Endothelial cell of umbilical vein (primary cell): ENCODE data around the gene HSBP1. TPM values are rescaled to one million over a fixed set of nuclear protein-coding genes. Genes with fewer than 3 reads are reported as not detected.

Source experiments
- BruUV-seq: library from RNA; stranded (reverse); fragments of 400-500 nt; replicated peaks from 2 replicates; lab custom pipeline; 2021; lab: Mats Ljungman, UMichigan
- CTCF ChIA-PET: fragments of 300-600, 350-600 bp; sonication (Branson Sonifier 250); formaldehyde crosslinking; loops from one replicate; lab custom pipeline; 2021; ENCODE audit warnings: antibody characterized with exemption, inconsistent platforms; lab: Charles Lee
- POLR2A ChIA-PET: fragments of 300-600, 350-600 bp; sonication (Branson Sonifier 250); formaldehyde crosslinking; loops from one replicate; lab custom pipeline; 2021; ENCODE audit warnings: antibody characterized with exemption, inconsistent platforms; lab: Charles Lee
- DNase-seq: peaks from one replicate; pipeline ENCODE4 v3.0.0-alpha.2; 2011; ENCODE audit warnings: low read depth, low spot score
- FAIRE-seq: peaks from 2 replicates; lab custom pipeline; 2011; peaks lifted over from hg19 to GRCh38; lab: Jason Lieb, UNC
- H2AFZ ChIP-seq: 2 replicates; pipeline ENCODE4 v1.6.0; 2012; ENCODE audit warnings: low read depth, low read length, control low read depth, inconsistent platforms
- H3K27ac ChIP-seq: 2 replicates; pipeline ENCODE4 v1.5.1; 2011; ENCODE audit warnings: low read depth, mild to moderate bottlenecking, control low read depth, low read length, moderate library complexity; ENCODE audit not compliant: insufficient read depth
- H3K27me3 ChIP-seq, 2 experiments: 2 replicates each; pipeline versions ENCODE4 v1.6.0 to v1.6.1; 2011; ENCODE audit warnings: low read length in 2 of 2, mixed read lengths in 1 of 2; ENCODE audit not compliant: control insufficient read depth in 2 of 2, insufficient read depth in 2 of 2
- H3K36me3 ChIP-seq, 2 experiments: 2 replicates in 1 of 2; 3 replicates in 1 of 2; pipeline ENCODE4 v1.5.1; 2011; ENCODE audit warnings: low read length in 2 of 2, mild to moderate bottlenecking in 1 of 2, moderate library complexity in 1 of 2; ENCODE audit not compliant: control insufficient read depth in 2 of 2, insufficient read depth in 2 of 2; ENCODE audit errors: extremely low read depth in 1 of 2
- H3K4me1 ChIP-seq: 3 replicates; pipeline ENCODE4 v1.5.1; 2011; ENCODE audit warnings: mild to moderate bottlenecking, low read length; ENCODE audit not compliant: control insufficient read depth, insufficient read depth; ENCODE audit errors: extremely low read depth
- H3K4me2 ChIP-seq: 2 replicates; pipeline ENCODE4 v1.6.1; 2011; ENCODE audit warnings: low read length, control low read depth, mixed read lengths; ENCODE audit not compliant: insufficient read depth
- H3K4me3 ChIP-seq, 3 experiments: fragments of 200-600 bp in 1 of 3; sonication (generic), shearing (Covaris generic) in 1 of 3; replicated peaks in 1 of 3; 2 replicates each; pipeline ENCODE4 v1.5.1; 2011 to 2016; ENCODE audit warnings: control low read depth in 3 of 3, low read length in 3 of 3, mild to moderate bottlenecking in 2 of 3, inconsistent platforms in 1 of 3, low read depth in 1 of 3, moderate library complexity in 1 of 3; ENCODE audit not compliant: insufficient read depth in 1 of 3
- H3K79me2 ChIP-seq: 2 replicates; pipeline ENCODE4 v1.6.0; 2012; ENCODE audit warnings: low read length, inconsistent platforms; ENCODE audit not compliant: control insufficient read depth, insufficient read depth
- H3K9ac ChIP-seq: replicated peaks from 2 replicates; pipeline ENCODE3; 2011; ENCODE audit warnings: low read length, control low read depth; ENCODE audit not compliant: insufficient read depth; ENCODE audit errors: extremely low read depth
- H3K9me1 ChIP-seq: replicated peaks from 3 replicates; pipeline ENCODE4 v1.6.0; 2011; ENCODE audit warnings: mild to moderate bottlenecking, low read length; ENCODE audit not compliant: control insufficient read depth, insufficient read depth; ENCODE audit errors: extremely low read depth
- H3K9me3 ChIP-seq: replicated peaks from 2 replicates; pipeline ENCODE4 v1.5.1; 2012; ENCODE audit warnings: low read length, inconsistent platforms; ENCODE audit not compliant: control insufficient read depth, insufficient read depth
- H4K20me1 ChIP-seq: replicated peaks from 2 replicates; pipeline ENCODE3; 2011; ENCODE audit warnings: mild to moderate bottlenecking, low read length; ENCODE audit not compliant: control insufficient read depth, insufficient read depth; ENCODE audit errors: extremely low read depth
- EZH2 ChIP-seq: IDR thresholded peaks from 2 replicates; pipeline ENCODE4 v1.6.1; 2012; ENCODE audit warnings: borderline replicate concordance, low read depth, mild to moderate bottlenecking, moderate library complexity, low read length, inconsistent platforms; ENCODE audit not compliant: severe bottlenecking
- GATA2 ChIP-seq: IDR thresholded peaks from 2 replicates; pipeline ENCODE4 v1.7.0; 2011; ENCODE audit warnings: low read depth, mild to moderate bottlenecking, moderate library complexity, mixed read lengths, low read length; ENCODE audit not compliant: insufficient read length, insufficient read depth
- POLR2A ChIP-seq: IDR thresholded peaks from 2 replicates; pipeline ENCODE4 v1.6.1; 2012; ENCODE audit warnings: low read depth, mild to moderate bottlenecking, control low read depth, low read length
- dilution Hi-C: fragments of 300-500 bp; cut with MboI; formaldehyde crosslinking; loops from one replicate; pipeline ENCODE4 v1.15.0; 2019; ENCODE audit warnings: low sequenced_read_pairs; ENCODE audit not compliant: extremely low pct_ligation_motif_present
- intact Hi-C: fragments of 100-400 bp; cut with micrococcal nuclease; formaldehyde crosslinking; loops from one replicate; pipeline ENCODE4 v1.10.0; 2022
- polyA plus RNA-seq, 4 experiments: library from polyadenylated mRNA; depleted of rRNA in 3 of 4; stranded (reverse) in 3 of 4; unstranded in 1 of 4; fragments of >200 nt; gene quantifications; 2 replicates each; pipeline versions ENCODE4 v1.2.1 to v1.2.3, GENCODE V29; 2011 to 2012; ENCODE audit warnings: missing spikeins in 1 of 4
- total RNA-seq: library from RNA; stranded (reverse); gene quantifications from 2 replicates; pipeline ENCODE4 v1.2.3, GENCODE V29; 2021
- TF ChIP-seq, protein P1 (sequence below), 2 donors: IDR thresholded peaks; 1 replicate in 1 of 2; 2 replicates in 1 of 2; pipeline ENCODE4 v1.5.1; 2011; ENCODE audit warnings: low read length in 2 of 2, mild to moderate bottlenecking in 2 of 2, moderate library complexity in 2 of 2, control low read depth in 1 of 2, inconsistent platforms in 1 of 2, low read depth in 1 of 2; ENCODE audit not compliant: insufficient read depth in 1 of 2; ENCODE audit errors: extremely low read depth in 1 of 2

Gene HSBP1
- total and polyA plus RNA-seq, 2 donors (not counting 3 experiments of a cell fraction or from before 2014, with no cell fraction given), result 40.8 to 136 TPM

DNA sequence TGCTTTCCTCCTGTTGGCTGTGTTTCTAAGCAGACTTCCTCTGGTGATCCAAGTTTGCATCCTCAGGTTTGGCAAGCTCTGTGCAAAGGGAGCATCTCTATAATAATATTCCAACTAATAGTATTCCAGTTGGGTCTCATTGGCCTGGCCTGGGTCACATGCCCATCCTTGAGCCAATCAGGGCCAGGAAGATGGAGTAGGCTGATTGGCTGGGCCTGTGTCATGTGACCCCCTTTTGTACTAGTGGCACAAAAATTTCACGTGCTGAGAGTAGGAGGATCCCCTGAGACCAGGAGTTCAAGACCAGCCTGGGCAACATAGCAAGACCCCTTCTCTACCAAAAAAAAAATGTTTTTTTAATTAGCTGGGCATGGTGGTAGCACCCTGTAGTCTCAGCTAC is 55.9 kb downstream of the HSBP1 start:
- TF ChIP-seq GATA2 (no peak), EZH2 (no peak), POLR2A (no peak)
- TF ChIP-seq, protein P1, sequence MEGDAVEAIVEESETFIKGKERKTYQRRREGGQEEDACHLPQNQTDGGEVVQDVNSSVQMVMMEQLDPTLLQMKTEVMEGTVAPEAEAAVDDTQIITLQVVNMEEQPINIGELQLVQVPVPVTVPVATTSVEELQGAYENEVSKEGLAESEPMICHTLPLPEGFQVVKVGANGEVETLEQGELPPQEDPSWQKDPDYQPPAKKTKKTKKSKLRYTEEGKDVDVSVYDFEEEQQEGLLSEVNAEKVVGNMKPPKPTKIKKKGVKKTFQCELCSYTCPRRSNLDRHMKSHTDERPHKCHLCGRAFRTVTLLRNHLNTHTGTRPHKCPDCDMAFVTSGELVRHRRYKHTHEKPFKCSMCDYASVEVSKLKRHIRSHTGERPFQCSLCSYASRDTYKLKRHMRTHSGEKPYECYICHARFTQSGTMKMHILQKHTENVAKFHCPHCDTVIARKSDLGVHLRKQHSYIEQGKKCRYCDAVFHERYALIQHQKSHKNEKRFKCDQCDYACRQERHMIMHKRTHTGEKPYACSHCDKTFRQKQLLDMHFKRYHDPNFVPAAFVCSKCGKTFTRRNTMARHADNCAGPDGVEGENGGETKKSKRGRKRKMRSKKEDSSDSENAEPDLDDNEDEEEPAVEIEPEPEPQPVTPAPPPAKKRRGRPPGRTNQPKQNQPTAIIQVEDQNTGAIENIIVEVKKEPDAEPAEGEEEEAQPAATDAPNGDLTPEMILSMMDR (IDR thresholded peaks at IDR 0.05; ENCODE audit: extremely low read depth in 1 of 2, insufficient read depth in 1 of 2, low read depth in 1 of 2, low read length in 2 of 2), result no peak
- no peak for DNase-seq
- H3K4me1 ChIP-seq, result no peaks in the 10 kb centered on the region
- H3K9ac ChIP-seq, result no peak overlapping the region
- H4K20me1 ChIP-seq, result no peaks in the 10 kb centered on the region
- H3K27me3 ChIP-seq, result peaks cover 0 to 5% of the 10 kb centered on the region in 2 experiments
- H3K4me3 ChIP-seq, result no peak overlapping the region
- no peaks in the 10 kb centered on the region for H3K9me1 ChIP-seq
- H3K27ac ChIP-seq, result no peak overlapping the region
- H3K4me2 ChIP-seq, result no peak overlapping the region
- no peaks in the 10 kb centered on the region for H3K9me3 ChIP-seq
- intact Hi-C loops (no loop called here), dilution Hi-C loops (no loop called here)
- CTCF ChIA-PET, result interaction anchor here (2.0 kb wide), 1 partner anchor 37 kb away, joined by 5 read pairs; no protein-coding TSS in a partner anchor
- FAIRE-seq, result no peak
- no peaks in the 10 kb centered on the region for H3K36me3 ChIP-seq
- POLR2A ChIA-PET, result no interaction called here
- H3K79me2 ChIP-seq, result no peaks in the 10 kb centered on the region
- BruUV-seq, result no TSS peak
- H2AFZ ChIP-seq, result no peak overlapping the region

Other genes starting within 250 kb of the HSBP1 start
- gene MLYCD, start 91.1 kb downstream of the HSBP1 start, total RNA-seq, result 2.8 and 3.4 TPM in 2 replicates
- 1.9 and 2.0 TPM in 2 replicates for gene MLYCD, start 91.1 kb downstream of the HSBP1 start, polyA plus RNA-seq
- 8.6 and 11.0 TPM in 2 replicates for gene OSGIN1, start 145.3 kb downstream of the HSBP1 start, total RNA-seq
- gene OSGIN1, start 145.3 kb downstream of the HSBP1 start, polyA plus RNA-seq, result 9.2 and 11.5 TPM in 2 replicates
- gene NECAB2, start 160.3 kb downstream of the HSBP1 start, total RNA-seq, result 0.31 TPM in 1 of 2 replicates, not detected in the other
- 0.21 and 0.26 TPM in 2 replicates for gene NECAB2, start 160.3 kb downstream of the HSBP1 start, polyA plus RNA-seq
- gene SLC38A8, start 234.8 kb downstream of the HSBP1 start, total RNA-seq, result not detected in 2 replicates
- gene SLC38A8, start 234.8 kb downstream of the HSBP1 start, polyA plus RNA-seq, result not detected in 2 replicates